HEK293 (cell line): ENCODE results near the gene CTSE.

Experiments
- CTCF ChIA-PET: fragments of 350-600 bp; formaldehyde crosslinking; extraction: SDS; loops from one replicate; lab custom pipeline; 2021; ENCODE audit warnings: antibody characterized with exemption; lab: Yijun Ruan, JAX
- POLR2A ChIA-PET: fragments of 300-600 bp; formaldehyde crosslinking; extraction: SDS; loops from one replicate; lab custom pipeline; 2020; ENCODE audit warnings: antibody characterized with exemption, inconsistent platforms; lab: Yijun Ruan, JAX
- H3K27ac ChIP-seq: fragments of 200-500 bp; sonication (Bioruptor generic); 2 replicates; pipeline ENCODE4 v1.5.1; 2014; ENCODE audit warnings: low read depth, low read length, control low read depth, inconsistent platforms; ENCODE audit errors: extremely low read depth
- H3K36me3 ChIP-seq, 2 experiments: fragments of 200-500 bp in 1 of 2; sonication (Bioruptor generic) in 1 of 2; 1 replicate in 1 of 2; 2 replicates in 1 of 2; pipeline ENCODE4 v1.5.1; 2014 to 2017; ENCODE audit warnings: inconsistent platforms in 2 of 2, low read length in 2 of 2; ENCODE audit not compliant: control insufficient read depth in 2 of 2, insufficient read depth in 1 of 2
- H3K4me1 ChIP-seq: fragments of 200-500 bp; sonication (Bioruptor generic); 2 replicates; pipeline ENCODE4 v1.5.1; 2014; ENCODE audit warnings: mild to moderate bottlenecking, low read length, inconsistent platforms; ENCODE audit not compliant: control insufficient read depth, insufficient read depth
- H3K4me3 ChIP-seq: 2 replicates; pipeline ENCODE4 v1.5.1; 2011; ENCODE audit warnings: low read depth, mild to moderate bottlenecking, control low read depth, low read length, moderate library complexity
- H3K9me3 ChIP-seq: fragments of 200-500 bp; sonication (Bioruptor generic); 2 replicates; pipeline ENCODE4 v1.5.1; 2014; ENCODE audit warnings: low read depth, low read length, inconsistent platforms; ENCODE audit not compliant: control insufficient read depth, insufficient read depth
- SP2 ChIP-seq: fragments of 450-650 bp; formaldehyde crosslinking; IDR thresholded peaks from 2 replicates; pipeline ENCODE4 v1.5.1; 2016; ENCODE audit warnings: missing biosample characterization, missing genetic modification characterization
- ZIC2 ChIP-seq: fragments of 450-650 bp; formaldehyde crosslinking; IDR thresholded peaks from 2 replicates; pipeline ENCODE4 v1.5.1; 2016; ENCODE audit warnings: missing biosample characterization, missing genetic modification characterization
- ZNF112 ChIP-seq: fragments of 450-650 bp; formaldehyde crosslinking; IDR thresholded peaks from 2 replicates; pipeline ENCODE4 v1.5.0; 2017; ENCODE audit warnings: missing biosample characterization, missing genetic modification characterization
- ZNF114 ChIP-seq: fragments of 450-650 bp; formaldehyde crosslinking; IDR thresholded peaks from 2 replicates; pipeline ENCODE4 v1.5.0; 2017; ENCODE audit warnings: missing biosample characterization, missing genetic modification characterization
- ZNF2 ChIP-seq: fragments of 450-650 bp; formaldehyde crosslinking; IDR thresholded peaks from 2 replicates; pipeline ENCODE4 v1.5.1; 2016; ENCODE audit warnings: missing biosample characterization, missing genetic modification characterization
- ZNF211 ChIP-seq: fragments of 450-650 bp; formaldehyde crosslinking; IDR thresholded peaks from 2 replicates; pipeline ENCODE4 v1.5.1; 2016; ENCODE audit warnings: low read depth, missing biosample characterization, missing genetic modification characterization
- ZNF223 ChIP-seq: fragments of 450-650 bp; formaldehyde crosslinking; IDR thresholded peaks from 2 replicates; pipeline ENCODE4 v1.5.1; 2016; ENCODE audit warnings: missing biosample characterization, missing genetic modification characterization
- ZNF266 ChIP-seq: fragments of 450-650 bp; formaldehyde crosslinking; IDR thresholded peaks from 2 replicates; pipeline ENCODE4 v1.5.1; 2016; ENCODE audit warnings: missing biosample characterization, missing genetic modification characterization, low read depth
- ZNF324 ChIP-seq: fragments of 450-650 bp; formaldehyde crosslinking; IDR thresholded peaks from 2 replicates; pipeline ENCODE4 v1.5.1; 2016; ENCODE audit warnings: missing biosample characterization, missing genetic modification characterization
- ZNF416 ChIP-seq: fragments of 450-650 bp; formaldehyde crosslinking; IDR thresholded peaks from 2 replicates; pipeline ENCODE4 v1.5.1; 2016; ENCODE audit warnings: missing biosample characterization, missing genetic modification characterization
- ZNF76 ChIP-seq: fragments of 450-650 bp; formaldehyde crosslinking; IDR thresholded peaks from 2 replicates; pipeline ENCODE4; 2016; ENCODE audit warnings: low read depth, missing biosample characterization, missing genetic modification characterization, borderline replicate concordance
- ZNF792 ChIP-seq: fragments of 450-650 bp; formaldehyde crosslinking; IDR thresholded peaks from 2 replicates; pipeline ENCODE4 v1.5.1; 2016; ENCODE audit warnings: missing biosample characterization, missing genetic modification characterization
- TF ChIP-seq, protein P1 (sequence below): fragments of 450-650 bp; IDR thresholded peaks from 2 replicates; pipeline ENCODE4 v1.5.1; 2018; ENCODE audit warnings: missing biosample characterization, mild to moderate bottlenecking, missing genetic modification characterization
- TF ChIP-seq, protein P2 (sequence below): fragments of 450-650 bp; formaldehyde crosslinking; IDR thresholded peaks from 2 replicates; pipeline ENCODE4 v1.5.1; 2016; ENCODE audit warnings: missing biosample characterization, missing genetic modification characterization
- TF ChIP-seq, protein P3 (sequence below): fragments of 450-650 bp; formaldehyde crosslinking; IDR thresholded peaks from 2 replicates; pipeline ENCODE4 v1.5.1; 2016; ENCODE audit warnings: missing biosample characterization, missing genetic modification characterization, borderline replicate concordance
- TF ChIP-seq, protein P4 (sequence below): fragments of 450-650 bp; formaldehyde crosslinking; IDR thresholded peaks from 2 replicates; pipeline ENCODE4 v1.5.1; 2017; ENCODE audit warnings: missing biosample characterization, missing genetic modification characterization

CTSE gene

DNA sequence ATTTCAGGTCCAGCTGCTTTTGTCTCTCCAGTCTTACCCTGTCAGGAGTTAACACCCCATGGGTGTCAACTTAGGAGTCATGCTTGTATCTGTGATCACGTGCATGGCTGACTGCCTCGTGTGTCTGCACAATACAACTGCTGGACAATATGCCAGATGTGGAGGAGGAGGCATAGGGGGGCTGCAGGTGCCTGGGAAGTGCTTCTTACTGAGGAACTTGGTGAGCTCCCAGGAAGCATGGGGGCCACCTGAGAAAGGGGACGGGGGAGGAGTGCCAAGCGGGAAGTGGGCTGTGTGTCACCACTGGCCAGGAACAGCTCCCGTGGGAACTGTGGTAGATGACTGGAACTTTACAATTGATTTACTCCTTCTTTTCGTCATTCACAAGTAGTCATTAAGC lies 38.8 kb upstream of the CTSE start:
- no peaks in the 10 kb centered on the region for H3K4me1 ChIP-seq
- no peak for TF ChIP-seq ZNF266
- TF ChIP-seq ZNF76 (tag by site-specific recombination): no peak
- no peak for TF ChIP-seq ZNF324 (tag by site-specific recombination)
- TF ChIP-seq ZNF223 (tag by site-specific recombination): no peak
- TF ChIP-seq, protein P1, sequence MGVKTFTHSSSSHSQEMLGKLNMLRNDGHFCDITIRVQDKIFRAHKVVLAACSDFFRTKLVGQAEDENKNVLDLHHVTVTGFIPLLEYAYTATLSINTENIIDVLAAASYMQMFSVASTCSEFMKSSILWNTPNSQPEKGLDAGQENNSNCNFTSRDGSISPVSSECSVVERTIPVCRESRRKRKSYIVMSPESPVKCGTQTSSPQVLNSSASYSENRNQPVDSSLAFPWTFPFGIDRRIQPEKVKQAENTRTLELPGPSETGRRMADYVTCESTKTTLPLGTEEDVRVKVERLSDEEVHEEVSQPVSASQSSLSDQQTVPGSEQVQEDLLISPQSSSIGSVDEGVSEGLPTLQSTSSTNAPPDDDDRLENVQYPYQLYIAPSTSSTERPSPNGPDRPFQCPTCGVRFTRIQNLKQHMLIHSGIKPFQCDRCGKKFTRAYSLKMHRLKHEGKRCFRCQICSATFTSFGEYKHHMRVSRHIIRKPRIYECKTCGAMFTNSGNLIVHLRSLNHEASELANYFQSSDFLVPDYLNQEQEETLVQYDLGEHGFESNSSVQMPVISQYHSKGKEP (tag by site-specific recombination): no peak
- TF ChIP-seq ZNF2: no peak
- TF ChIP-seq ZNF792 (tag by site-specific recombination): no peak
- TF ChIP-seq ZNF211: no peak
- TF ChIP-seq ZNF416 (tag by site-specific recombination): no peak
- TF ChIP-seq, all 188 proteins: peak for 0
- no peaks in the 10 kb centered on the region for H3K36me3 ChIP-seq
- H3K27ac ChIP-seq: no peak overlapping the region
- no peak overlapping the region for H3K4me3 ChIP-seq
- H3K9me3 ChIP-seq: no peaks in the 10 kb centered on the region
- ChIA-PET POLR2A (no interaction called here), CTCF (interaction anchor here (0.6 to 1.5 kb wide), 2 partner anchors 44 to 522 kb away, joined by 3 read pairs; no protein-coding TSS in a partner anchor)

DNA sequence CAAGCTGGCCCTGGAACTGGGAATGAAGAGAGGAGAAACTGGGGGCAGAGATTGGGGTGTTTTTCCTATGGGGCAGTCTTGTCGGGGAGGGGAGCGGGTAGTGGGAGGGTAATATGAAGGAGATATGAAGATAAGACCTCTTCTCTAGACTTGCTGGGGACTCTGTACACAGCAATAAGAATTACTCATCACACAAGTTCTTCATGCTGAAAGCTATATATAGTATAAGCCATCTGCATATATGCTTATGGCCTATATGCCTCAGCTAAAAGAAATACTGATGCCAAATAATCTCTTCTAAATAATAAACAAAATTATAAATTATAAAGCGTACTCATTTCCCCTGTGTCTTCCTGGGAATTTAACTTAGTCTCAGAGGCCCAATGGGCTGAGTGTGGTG lies 37.1 kb upstream of the CTSE start:
- CTCF ChIA-PET: interaction anchor here (1.3 to 1.7 kb wide), 2 partner anchors 31 to 83 kb away, joined by 5 read pairs; no protein-coding TSS in a partner anchor
- no peaks in the 10 kb centered on the region for H3K36me3 ChIP-seq
- TF ChIP-seq, protein P2, sequence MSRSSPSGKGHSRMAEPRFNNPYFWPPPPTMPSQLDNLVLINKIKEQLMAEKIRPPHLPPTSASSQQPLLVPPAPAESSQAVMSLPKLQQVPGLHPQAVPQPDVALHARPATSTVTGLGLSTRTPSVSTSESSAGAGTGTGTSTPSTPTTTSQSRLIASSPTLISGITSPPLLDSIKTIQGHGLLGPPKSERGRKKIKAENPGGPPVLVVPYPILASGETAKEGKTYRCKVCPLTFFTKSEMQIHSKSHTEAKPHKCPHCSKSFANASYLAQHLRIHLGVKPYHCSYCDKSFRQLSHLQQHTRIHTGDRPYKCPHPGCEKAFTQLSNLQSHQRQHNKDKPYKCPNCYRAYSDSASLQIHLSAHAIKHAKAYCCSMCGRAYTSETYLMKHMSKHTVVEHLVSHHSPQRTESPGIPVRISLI: no peak
- TF ChIP-seq ZNF114 (tag by site-specific recombination): no peak
- no peak for TF ChIP-seq ZNF112 (tag by site-specific recombination)
- no peak for TF ChIP-seq ZIC2 (tag by site-specific recombination)
- TF ChIP-seq, all 188 proteins: peak for 0
- POLR2A ChIA-PET: no interaction called here
- H3K27ac ChIP-seq: no peak overlapping the region
- no peaks in the 10 kb centered on the region for H3K4me1 ChIP-seq
- no peak overlapping the region for H3K4me3 ChIP-seq
- H3K9me3 ChIP-seq: no peaks in the 10 kb centered on the region

DNA sequence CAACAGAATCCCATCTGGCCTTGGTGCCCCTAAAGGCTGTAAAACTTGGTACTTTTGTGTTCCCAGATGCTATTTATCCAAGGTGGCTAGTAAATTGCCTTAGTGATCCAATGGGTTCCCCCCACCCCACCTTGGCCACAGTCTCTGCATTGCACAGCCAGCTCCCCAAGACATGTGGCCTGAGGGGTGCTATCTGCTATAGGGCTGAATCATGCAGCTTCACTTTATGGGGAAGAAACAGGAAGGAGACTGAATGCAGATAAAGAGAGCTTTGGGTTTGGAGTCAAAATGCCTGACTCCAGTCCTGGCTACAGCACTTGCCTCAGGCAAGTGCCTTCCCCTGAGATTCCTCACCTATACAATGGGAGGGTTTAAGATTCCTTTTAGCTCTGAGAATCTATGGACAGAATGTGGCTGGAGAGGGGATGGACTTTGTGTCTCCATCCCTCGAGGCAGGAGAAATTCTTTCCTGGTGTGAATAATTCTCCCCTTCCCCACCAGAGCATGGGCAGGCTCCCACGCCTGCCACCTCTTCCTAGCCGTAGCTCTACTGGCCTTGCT lies 35.7 kb upstream of the CTSE start:
- CTCF ChIA-PET: interaction anchor here (0.5 to 1.7 kb wide), 5 partner anchors 46 to 1738 kb away, joined by 3 to 5 read pairs (median 3); no protein-coding TSS in a partner anchor

More for the DNA sequence above, 35.7 kb upstream of the CTSE start:
- TF ChIP-seq, protein P3, sequence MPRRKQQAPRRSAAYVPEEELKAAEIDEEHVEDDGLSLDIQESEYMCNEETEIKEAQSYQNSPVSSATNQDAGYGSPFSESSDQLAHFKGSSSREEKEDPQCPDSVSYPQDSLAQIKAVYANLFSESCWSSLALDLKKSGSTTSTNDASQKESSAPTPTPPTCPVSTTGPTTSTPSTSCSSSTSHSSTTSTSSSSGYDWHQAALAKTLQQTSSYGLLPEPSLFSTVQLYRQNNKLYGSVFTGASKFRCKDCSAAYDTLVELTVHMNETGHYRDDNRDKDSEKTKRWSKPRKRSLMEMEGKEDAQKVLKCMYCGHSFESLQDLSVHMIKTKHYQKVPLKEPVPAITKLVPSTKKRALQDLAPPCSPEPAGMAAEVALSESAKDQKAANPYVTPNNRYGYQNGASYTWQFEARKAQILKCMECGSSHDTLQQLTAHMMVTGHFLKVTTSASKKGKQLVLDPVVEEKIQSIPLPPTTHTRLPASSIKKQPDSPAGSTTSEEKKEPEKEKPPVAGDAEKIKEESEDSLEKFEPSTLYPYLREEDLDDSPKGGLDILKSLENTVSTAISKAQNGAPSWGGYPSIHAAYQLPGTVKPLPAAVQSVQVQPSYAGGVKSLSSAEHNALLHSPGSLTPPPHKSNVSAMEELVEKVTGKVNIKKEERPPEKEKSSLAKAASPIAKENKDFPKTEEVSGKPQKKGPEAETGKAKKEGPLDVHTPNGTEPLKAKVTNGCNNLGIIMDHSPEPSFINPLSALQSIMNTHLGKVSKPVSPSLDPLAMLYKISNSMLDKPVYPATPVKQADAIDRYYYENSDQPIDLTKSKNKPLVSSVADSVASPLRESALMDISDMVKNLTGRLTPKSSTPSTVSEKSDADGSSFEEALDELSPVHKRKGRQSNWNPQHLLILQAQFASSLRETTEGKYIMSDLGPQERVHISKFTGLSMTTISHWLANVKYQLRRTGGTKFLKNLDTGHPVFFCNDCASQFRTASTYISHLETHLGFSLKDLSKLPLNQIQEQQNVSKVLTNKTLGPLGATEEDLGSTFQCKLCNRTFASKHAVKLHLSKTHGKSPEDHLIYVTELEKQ (tag by site-specific recombination): no peak
- TF ChIP-seq, protein P4, sequence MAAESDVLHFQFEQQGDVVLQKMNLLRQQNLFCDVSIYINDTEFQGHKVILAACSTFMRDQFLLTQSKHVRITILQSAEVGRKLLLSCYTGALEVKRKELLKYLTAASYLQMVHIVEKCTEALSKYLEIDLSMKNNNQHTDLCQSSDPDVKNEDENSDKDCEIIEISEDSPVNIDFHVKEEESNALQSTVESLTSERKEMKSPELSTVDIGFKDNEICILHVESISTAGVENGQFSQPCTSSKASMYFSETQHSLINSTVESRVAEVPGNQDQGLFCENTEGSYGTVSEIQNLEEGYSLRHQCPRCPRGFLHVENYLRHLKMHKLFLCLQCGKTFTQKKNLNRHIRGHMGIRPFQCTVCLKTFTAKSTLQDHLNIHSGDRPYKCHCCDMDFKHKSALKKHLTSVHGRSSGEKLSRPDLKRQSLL (tag by site-specific recombination): no peak
- no peak for TF ChIP-seq SP2 (tag by site-specific recombination)
- TF ChIP-seq, all 188 proteins: peak for 0
- Histone ChIP-seq H3K27ac (no peak overlapping the region), H3K4me3 (no peak overlapping the region), H3K36me3 (no peaks in the 10 kb centered on the region), H3K4me1 (no peaks in the 10 kb centered on the region), H3K9me3 (no peaks in the 10 kb centered on the region)
- POLR2A ChIA-PET: interaction anchor here (0.5 kb wide), 1 partner anchor 13 kb away, joined by 6 read pairs; no protein-coding TSS in a partner anchor
